ENCODE data around the gene KLHL28. TPM values are rescaled to one million over a fixed set of nuclear protein-coding genes. Genes with fewer than 3 reads are reported as not detected.

KLHL28 gene
- total RNA-seq, 1 experiment from 2014 or later: 11.2 TPM

DNA sequence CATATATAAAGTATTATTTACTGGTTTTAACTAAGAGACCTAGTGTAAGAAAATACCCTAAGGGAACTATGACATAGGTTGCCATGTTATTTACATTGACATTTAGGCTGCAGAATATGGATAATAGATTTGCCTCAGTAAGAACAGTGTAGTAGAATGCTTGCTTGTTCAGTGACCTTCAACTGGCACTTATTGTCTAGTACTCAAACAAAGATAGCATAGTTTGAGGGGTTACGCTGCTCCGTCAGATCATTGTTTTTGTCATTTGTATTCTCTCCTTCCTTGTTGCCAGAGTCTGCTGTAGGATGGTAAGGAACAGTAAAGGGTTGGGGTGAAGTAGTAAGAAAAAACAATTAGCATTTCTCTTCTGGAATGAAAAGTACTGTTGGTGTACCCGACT is 33.4 kb upstream of the KLHL28 start:
- Histone ChIP-seq H3K36me3 (ENCODE audit: control insufficient read depth in 1 of 2, insufficient read depth in 2 of 2, low read length in 2 of 2) (no peaks in the 10 kb centered on the region), H3K27ac (ENCODE audit: low read depth, low read length) (no peak overlapping the region), H2AFZ (ENCODE audit: low read depth, low read length, poor library complexity, severe bottlenecking) (no peak overlapping the region), H3K4me2 (ENCODE audit: low read length) (no peak overlapping the region), H3K4me3 (replicated peaks in 1 of 2; ENCODE audit: low read depth in 1 of 2, low read length in 2 of 2) (no peak overlapping the region), H3K9me3 (ENCODE audit: control insufficient read depth in 1 of 2, insufficient read depth in 1 of 2, low read depth in 1 of 2, low read length in 2 of 2) (no peaks in the 10 kb centered on the region), H3K79me2 (ENCODE audit: insufficient read depth, low read length) (no peaks in the 10 kb centered on the region), H3K4me1 (ENCODE audit: control insufficient read depth in 1 of 2, insufficient read depth in 2 of 2, low read length in 2 of 2) (no peaks in the 10 kb centered on the region), H4K20me1 (ENCODE audit: insufficient read depth) (0 out of 2 replicates have a peak, but pooled peaks cover 3% of the 10 kb centered on the region), H3K9me2 (ENCODE audit: insufficient read depth) (no peaks in the 10 kb centered on the region), H3K27me3 (ENCODE audit: insufficient read depth, low read length) (no peaks in the 10 kb centered on the region), H3K9ac (ENCODE audit: low read length) (no peak overlapping the region)
- TF ChIP-seq EGR1 (IDR thresholded peaks at IDR 0.05; ENCODE audit: low read depth) (no peak), SRF (IDR thresholded peaks at IDR 0.05; ENCODE audit: low read depth) (no peak), SP1 (IDR thresholded peaks at IDR 0.05; ENCODE audit: low read depth) (no peak), YY1 (IDR thresholded peaks at IDR 0.05; ENCODE audit: extremely low read depth, insufficient replicate concordance, low read depth, low read length) (no peak)
- TF ChIP-seq, protein P1, sequence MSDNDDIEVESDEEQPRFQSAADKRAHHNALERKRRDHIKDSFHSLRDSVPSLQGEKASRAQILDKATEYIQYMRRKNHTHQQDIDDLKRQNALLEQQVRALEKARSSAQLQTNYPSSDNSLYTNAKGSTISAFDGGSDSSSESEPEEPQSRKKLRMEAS (IDR thresholded peaks at IDR 0.05): no peak
- intact Hi-C loops (cut with micrococcal nuclease): no loop called here
- no TSS peak for BruUV-seq (replicated peaks)
- no peak for DNase-seq (ENCODE audit: low read depth, low spot score)
- ATAC-seq: no peak
- CTCF ChIA-PET: no interaction called here
- RAD21 ChIA-PET (ENCODE audit: low non-redundant PET in 1 of 2, low total read pairs in 2 of 2, uncharacterized antibody in 2 of 2, unreplicated experiment in 2 of 2): no interaction called here
- POLR2A ChIA-PET: no interaction called here

DNA sequence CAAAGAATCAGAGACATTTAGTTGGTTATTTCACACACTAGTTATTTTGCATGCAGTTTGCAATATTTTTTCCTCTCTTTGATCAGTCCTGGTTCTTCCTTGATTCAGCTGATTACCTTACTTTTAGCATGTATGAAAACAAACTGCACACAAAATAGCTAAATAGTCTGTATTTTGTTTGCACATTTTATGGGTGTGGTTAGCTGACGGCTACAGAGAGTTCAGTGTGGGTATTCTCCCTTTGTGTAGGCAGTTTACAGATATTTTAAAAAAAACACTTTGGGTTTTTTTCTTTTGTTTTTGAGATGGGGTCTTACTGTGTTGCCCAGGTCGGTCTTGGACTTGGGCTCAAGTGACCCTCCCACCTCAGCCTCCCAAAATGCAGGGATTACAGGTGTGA is 28.8 kb upstream of the KLHL28 start:
- Histone ChIP-seq H3K4me2 (ENCODE audit: low read length) (no peak overlapping the region), H3K79me2 (ENCODE audit: insufficient read depth, low read length) (no peaks in the 10 kb centered on the region), H4K20me1 (ENCODE audit: insufficient read depth) (0 out of 2 replicates have a peak, but pooled peaks cover 3% of the 10 kb centered on the region), H3K9me3 (ENCODE audit: control insufficient read depth in 1 of 2, insufficient read depth in 1 of 2, low read depth in 1 of 2, low read length in 2 of 2) (no peaks in the 10 kb centered on the region), H3K36me3 (ENCODE audit: control insufficient read depth in 1 of 2, insufficient read depth in 2 of 2, low read length in 2 of 2) (no peaks in the 10 kb centered on the region), H3K27ac (ENCODE audit: low read depth, low read length) (no peak overlapping the region), H2AFZ (ENCODE audit: low read depth, low read length, poor library complexity, severe bottlenecking) (no peak overlapping the region), H3K9ac (ENCODE audit: low read length) (no peak overlapping the region), H3K4me1 (ENCODE audit: control insufficient read depth in 1 of 2, insufficient read depth in 2 of 2, low read length in 2 of 2) (no peaks in the 10 kb centered on the region), H3K9me2 (ENCODE audit: insufficient read depth) (no peaks in the 10 kb centered on the region), H3K27me3 (ENCODE audit: insufficient read depth, low read length) (no peaks in the 10 kb centered on the region), H3K4me3 (replicated peaks in 1 of 2; ENCODE audit: low read depth in 1 of 2, low read length in 2 of 2) (no peak overlapping the region)
- TF ChIP-seq FOSL1 (IDR thresholded peaks at IDR 0.05; ENCODE audit: low read depth) (no peak), EZH2phosphoT487 (IDR thresholded peaks at IDR 0.05; ENCODE audit: borderline replicate concordance) (no peak), CEBPB (IDR thresholded peaks at IDR 0.05; ENCODE audit: low read depth) (no peak)
- CTCF ChIA-PET: no interaction called here
- ATAC-seq (no peak), DNase-seq (ENCODE audit: low read depth, low spot score) (no peak)
- POLR2A ChIA-PET: no interaction called here
- intact Hi-C loops (cut with micrococcal nuclease): no loop called here
- no TSS peak for BruUV-seq (replicated peaks)
- RAD21 ChIA-PET (ENCODE audit: low non-redundant PET in 1 of 2, low total read pairs in 2 of 2, uncharacterized antibody in 2 of 2, unreplicated experiment in 2 of 2): no interaction called here
